Sciatic nerve (tissue), 2 donors: ENCODE data around the gene KMT2C. TPM values are rescaled to one million over a fixed set of nuclear protein-coding genes. Genes with fewer than 3 reads are reported as not detected.

Source experiments
- ATAC-seq: fragments of 200-7000 bp; cut with Tn5 transposase; one replicate; pipeline ENCODE4 v1.9.1; 2020; ENCODE audit warnings: mild to moderate bottlenecking, moderate library complexity
- DNase-seq: peaks from one replicate; pipeline ENCODE4 v3.0.0-alpha.2; 2020; ENCODE audit warnings: low spot score
- intact Hi-C: fragments of 100-400 bp; cut with DNase I; formaldehyde crosslinking; loops from one replicate; pipeline ENCODE4 v1.14.2; 2022
- total RNA-seq: library from RNA; stranded (reverse); fragmentation: NEBNext Ultra II Directional; extraction: Animal tissue kit (Norgen Biotek cat#: 25700); gene quantifications from one replicate; pipeline ENCODE4 v1.2.1, GENCODE V29; 2021
- donor health status: DM: no; HTN: no; CAD: no.
- donor health status: DM: no; HTN: no; CAD: no.

The KMT2C gene
- total RNA-seq, 1 donor from 2014 or later, result 140 TPM

GRCh38 chr7:152180587-152180986 is 255.2 kb downstream of the KMT2C start:
- no peak for DNase-seq
- ATAC-seq, result no peak
- intact Hi-C loops, result no loop called here

GRCh38 chr7:152180048-152180447 is 255.8 kb downstream of the KMT2C start:
- DNase-seq (no peak), ATAC-seq (no peak)
- intact Hi-C loops, result no loop called here

GRCh38 chr7:152178405-152179058 is 257.3 kb downstream of the KMT2C start:
- DNase-seq (no peak), ATAC-seq (no peak)
- intact Hi-C loops, result no loop called here

- intact Hi-C loops, result no loop called here
- no peak for DNase-seq
- ATAC-seq, result no peak
These were observed 258.0 kb downstream of the KMT2C start for GRCh38 chr7:152177681-152178404.

- intact Hi-C loops, result no loop called here
- DNase-seq, result no peak
- ATAC-seq, result no peak
These were observed 259.0 kb downstream of the KMT2C start for GRCh38 chr7:152176797-152177196.

- intact Hi-C loops, result no loop called here
- DNase-seq (no peak), ATAC-seq (no peak)
These were observed 262.3 kb downstream of the KMT2C start for GRCh38 chr7:152173372-152174070.

- no peak for ATAC-seq
- intact Hi-C loops, result no loop called here
- DNase-seq, result no peak
These were observed 273.5 kb downstream of the KMT2C start for GRCh38 chr7:152162287-152162686.

GRCh38 chr7:152161171-152161570 is 274.6 kb downstream of the KMT2C start:
- ATAC-seq, result no peak
- DNase-seq, result no peak
- intact Hi-C loops, result no loop called here

GRCh38 chr7:152158801-152159587 is 276.8 kb downstream of the KMT2C start:
- ATAC-seq (no peak), DNase-seq (no peak)
- intact Hi-C loops, result no loop called here

- intact Hi-C loops, result no loop called here
- DNase-seq, result no peak
- ATAC-seq, result no peak
These were observed 283.5 kb downstream of the KMT2C start for GRCh38 chr7:152152267-152152666.

- no peak for ATAC-seq
- intact Hi-C loops, result no loop called here
These were observed 286.4 kb downstream of the KMT2C start for GRCh38 chr7:152149363-152149762.

GRCh38 chr7:152148706-152149105 is 287.1 kb downstream of the KMT2C start:
- intact Hi-C loops, result no loop called here
- DNase-seq (no peak), ATAC-seq (no peak)

More at GRCh38 chr7:152149363-152149762, 286.4 kb downstream of the KMT2C start:
- no peak for DNase-seq

- DNase-seq, result no peak
- intact Hi-C loops, result no loop called here
- ATAC-seq, result peak; percentile 79
These were observed 289.8 kb downstream of the KMT2C start for GRCh38 chr7:152145853-152146466.

- intact Hi-C loops, result no loop called here
- no peak for ATAC-seq
These were observed 291.1 kb downstream of the KMT2C start for GRCh38 chr7:152144557-152145245.

GRCh38 chr7:152142976-152143595 is 292.7 kb downstream of the KMT2C start:
- intact Hi-C loops, result no loop called here
- no peak for ATAC-seq
- DNase-seq, result no peak

More at GRCh38 chr7:152144557-152145245, 291.1 kb downstream of the KMT2C start:
- DNase-seq, result no peak

GRCh38 chr7:152140560-152140959 is 295.2 kb downstream of the KMT2C start:
- intact Hi-C loops, result no loop called here
- no peak for DNase-seq
- no peak for ATAC-seq

GRCh38 chr7:152140067-152140466 is 295.7 kb downstream of the KMT2C start:
- DNase-seq (no peak), ATAC-seq (no peak)
- intact Hi-C loops, result no loop called here

- intact Hi-C loops, result no loop called here
- DNase-seq (no peak), ATAC-seq (peak; percentile 20)
These were observed 298.3 kb downstream of the KMT2C start for GRCh38 chr7:152137476-152138025.
